Neutrophil (primary cell): ENCODE data around the gene SLC23A3.

Experiments
- H3K27ac ChIP-seq: fragments of 200-600 bp; sonication (generic); 2 replicates; pipeline ENCODE4 v1.5.1; 2016; ENCODE audit warnings: mild to moderate bottlenecking, moderate library complexity
- H3K27me3 ChIP-seq: fragments of 200-600 bp; sonication (generic); 2 replicates; pipeline ENCODE4 v1.6.0; 2016; ENCODE audit warnings: mild to moderate bottlenecking
- H3K36me3 ChIP-seq: fragments of 200-600 bp; sonication (generic); 2 replicates; pipeline ENCODE4 v1.5.1; 2017
- H3K4me1 ChIP-seq, 2 experiments: fragments of 200-600 bp in 1 of 2; sonication (generic) in 1 of 2; 1 replicate in 1 of 2; 2 replicates in 1 of 2; pipeline versions ENCODE4 v1.5.1 to v1.6.1; 2013 to 2016; ENCODE audit warnings: low read depth in 1 of 2, low read length in 1 of 2, mild to moderate bottlenecking in 1 of 2, moderate library complexity in 1 of 2; ENCODE audit not compliant: control insufficient read depth in 1 of 2, insufficient read depth in 1 of 2
- H3K4me3 ChIP-seq, 2 experiments: fragments of 200-600 bp in 1 of 2; sonication (generic) in 1 of 2; 1 replicate in 1 of 2; 2 replicates in 1 of 2; pipeline ENCODE4 v1.5.1; 2013 to 2016; ENCODE audit warnings: low read depth in 1 of 2, low read length in 1 of 2, mild to moderate bottlenecking in 1 of 2, moderate library complexity in 1 of 2
- H3K9me3 ChIP-seq: fragments of 200-600 bp; sonication (generic); 2 replicates; pipeline ENCODE4 v1.5.1; 2016
- TF ChIP-seq, protein P1 (sequence below): fragments of 200-600 bp; sonication (generic); IDR thresholded peaks from 2 replicates; pipeline ENCODE4 v1.5.1; 2016; ENCODE audit warnings: antibody characterized with exemption

SLC23A3 gene

DNA sequence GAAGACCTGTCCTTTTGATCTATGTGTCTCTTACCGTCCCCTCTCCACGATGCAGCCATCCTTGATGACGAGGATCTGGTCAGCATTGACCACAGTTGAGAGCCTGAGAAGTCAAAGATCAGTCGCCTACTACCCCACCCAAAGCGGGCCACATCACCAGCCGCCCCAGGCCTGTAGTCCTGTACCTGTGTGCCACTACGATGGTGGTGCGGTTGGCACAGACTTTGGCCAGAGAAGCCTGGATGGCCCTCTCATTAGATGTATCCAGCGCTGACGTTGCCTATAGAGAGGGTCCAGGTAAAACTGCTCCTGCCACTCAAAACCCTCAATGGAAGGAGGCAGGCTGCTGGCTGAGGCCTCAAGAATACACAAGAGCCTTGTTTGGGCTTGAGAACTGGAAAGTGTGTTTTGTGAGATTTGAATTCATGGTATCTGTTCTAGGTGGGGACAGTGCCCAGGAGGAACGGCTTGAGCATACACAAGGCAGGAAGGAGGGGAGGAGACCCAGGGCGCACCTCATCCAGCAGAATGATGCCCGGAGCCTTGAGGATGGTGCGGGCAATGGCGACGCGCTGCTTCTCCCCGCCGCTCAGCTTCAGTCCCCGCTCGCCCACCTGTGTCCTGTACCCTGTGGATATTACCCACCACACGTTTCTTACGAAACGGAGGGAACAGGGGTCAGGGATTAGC, 40.5 kb upstream of the SLC23A3 start:
- Histone ChIP-seq H3K27me3 (peaks cover under 1% of the 10 kb centered on the region), H3K9me3 (no peaks in the 10 kb centered on the region), H3K4me3 (no peak overlapping the region), H3K36me3 (peaks cover 50% of the 10 kb centered on the region), H3K4me1 (peaks cover 54 to 64% of the 10 kb centered on the region in 2 experiments), H3K27ac (peak overlapping the region; percentile 45)
- TF ChIP-seq, protein P1, sequence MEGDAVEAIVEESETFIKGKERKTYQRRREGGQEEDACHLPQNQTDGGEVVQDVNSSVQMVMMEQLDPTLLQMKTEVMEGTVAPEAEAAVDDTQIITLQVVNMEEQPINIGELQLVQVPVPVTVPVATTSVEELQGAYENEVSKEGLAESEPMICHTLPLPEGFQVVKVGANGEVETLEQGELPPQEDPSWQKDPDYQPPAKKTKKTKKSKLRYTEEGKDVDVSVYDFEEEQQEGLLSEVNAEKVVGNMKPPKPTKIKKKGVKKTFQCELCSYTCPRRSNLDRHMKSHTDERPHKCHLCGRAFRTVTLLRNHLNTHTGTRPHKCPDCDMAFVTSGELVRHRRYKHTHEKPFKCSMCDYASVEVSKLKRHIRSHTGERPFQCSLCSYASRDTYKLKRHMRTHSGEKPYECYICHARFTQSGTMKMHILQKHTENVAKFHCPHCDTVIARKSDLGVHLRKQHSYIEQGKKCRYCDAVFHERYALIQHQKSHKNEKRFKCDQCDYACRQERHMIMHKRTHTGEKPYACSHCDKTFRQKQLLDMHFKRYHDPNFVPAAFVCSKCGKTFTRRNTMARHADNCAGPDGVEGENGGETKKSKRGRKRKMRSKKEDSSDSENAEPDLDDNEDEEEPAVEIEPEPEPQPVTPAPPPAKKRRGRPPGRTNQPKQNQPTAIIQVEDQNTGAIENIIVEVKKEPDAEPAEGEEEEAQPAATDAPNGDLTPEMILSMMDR = no peak

DNA sequence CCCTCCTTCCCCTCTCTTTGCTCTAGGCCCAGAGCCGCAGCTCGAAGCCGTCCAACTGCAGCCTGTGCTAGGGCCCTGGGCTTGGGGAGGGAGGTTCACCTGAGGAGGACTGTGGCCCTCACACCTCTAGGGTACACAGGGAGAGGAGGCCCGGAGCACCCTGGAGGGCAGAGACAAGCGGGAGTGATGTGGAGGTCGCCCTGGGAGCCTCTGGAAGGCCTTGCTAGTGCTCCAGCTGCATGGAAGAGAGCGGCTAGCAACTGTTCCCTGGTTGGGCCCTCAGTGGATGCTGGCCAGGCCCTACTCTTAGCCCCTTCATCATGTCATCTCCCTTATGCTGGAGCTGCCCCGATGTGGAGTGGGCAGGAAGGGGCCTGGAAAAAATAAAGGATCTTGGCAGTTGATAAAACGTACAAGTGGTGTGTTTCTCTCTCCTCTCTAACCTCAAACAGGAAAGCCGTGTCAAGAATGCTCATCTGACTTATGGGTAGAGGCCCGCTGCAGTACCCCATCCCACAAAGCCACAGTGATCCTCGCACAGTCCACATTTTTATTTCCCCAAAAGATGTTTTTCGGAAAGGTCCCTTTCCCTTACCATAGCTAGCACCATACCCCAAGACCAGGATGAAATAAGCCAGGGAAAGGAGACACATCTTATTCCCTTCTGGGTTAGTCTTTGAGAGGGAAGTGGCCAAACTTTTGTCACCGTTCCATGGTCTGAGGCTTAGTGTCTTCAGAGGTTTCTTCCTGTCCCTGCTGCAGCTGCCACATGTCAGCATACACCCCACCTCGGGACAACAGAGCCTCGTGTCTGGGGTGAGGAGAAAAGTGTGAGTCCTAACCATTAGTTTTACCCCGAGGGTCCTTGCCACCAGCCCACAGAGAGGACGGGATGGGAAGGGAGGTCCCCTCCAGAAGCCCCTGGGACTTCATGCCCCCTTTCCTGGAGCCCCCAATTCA, 39.7 kb upstream of the SLC23A3 start:
- H3K27ac ChIP-seq = peak overlapping the region; percentile 45
- no peak overlapping the region for H3K4me3 ChIP-seq
- no peaks in the 10 kb centered on the region for H3K27me3 ChIP-seq
- H3K36me3 ChIP-seq = peaks cover 44% of the 10 kb centered on the region
- peaks cover 54 to 64% of the 10 kb centered on the region in 2 experiments for H3K4me1 ChIP-seq
- TF ChIP-seq, protein P1 = no peak
- no peaks in the 10 kb centered on the region for H3K9me3 ChIP-seq

DNA sequence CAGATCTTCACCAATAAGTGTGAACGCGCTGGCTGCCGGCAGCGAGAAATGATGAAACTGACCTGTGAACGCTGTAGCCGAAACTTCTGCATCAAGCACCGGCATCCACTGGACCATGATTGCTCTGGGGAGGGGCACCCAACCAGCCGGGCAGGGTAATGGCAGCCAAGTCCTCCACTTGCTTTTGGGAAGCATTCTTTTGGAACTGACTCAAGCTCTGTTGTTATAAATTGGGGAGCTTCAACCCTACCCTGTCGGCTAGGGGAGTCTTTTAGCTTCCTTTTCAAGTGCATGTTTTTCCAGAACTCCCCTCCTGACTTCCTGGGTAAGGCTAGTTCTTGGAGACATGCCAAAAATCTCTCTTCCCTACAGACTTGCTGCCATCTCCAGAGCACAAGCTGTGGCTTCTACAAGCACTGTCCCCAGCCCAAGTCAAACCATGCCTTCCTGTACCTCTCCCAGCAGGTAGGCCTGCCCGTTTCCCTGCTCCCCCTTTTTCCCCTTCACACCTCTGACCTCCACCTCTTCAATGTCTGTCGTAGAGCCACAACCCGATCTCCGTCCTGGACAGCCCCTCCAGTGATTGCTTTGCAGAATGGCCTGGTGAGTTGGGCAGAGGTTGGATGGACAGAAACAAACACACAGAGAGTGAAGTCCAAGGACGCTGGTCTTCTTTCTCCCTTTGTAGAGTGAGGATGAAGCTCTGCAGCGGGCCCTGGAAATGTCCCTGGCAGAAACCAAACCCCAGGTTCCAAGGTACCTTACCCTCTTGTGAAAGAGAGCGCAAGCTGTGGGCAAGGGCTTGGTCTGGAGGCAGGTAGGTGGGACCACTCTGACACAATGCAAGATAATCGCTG, 38.3 kb upstream of the SLC23A3 start:
- Histone ChIP-seq H3K36me3 (peaks cover 36% of the 10 kb centered on the region), H3K27me3 (no peaks in the 10 kb centered on the region), H3K4me1 (peaks cover 54 to 59% of the 10 kb centered on the region in 2 experiments), H3K27ac (peak overlapping the region; percentile 96), H3K4me3 (peak overlapping the region; percentile 93 to 95), H3K9me3 (no peaks in the 10 kb centered on the region)
- TF ChIP-seq, protein P1 = no peak

DNA sequence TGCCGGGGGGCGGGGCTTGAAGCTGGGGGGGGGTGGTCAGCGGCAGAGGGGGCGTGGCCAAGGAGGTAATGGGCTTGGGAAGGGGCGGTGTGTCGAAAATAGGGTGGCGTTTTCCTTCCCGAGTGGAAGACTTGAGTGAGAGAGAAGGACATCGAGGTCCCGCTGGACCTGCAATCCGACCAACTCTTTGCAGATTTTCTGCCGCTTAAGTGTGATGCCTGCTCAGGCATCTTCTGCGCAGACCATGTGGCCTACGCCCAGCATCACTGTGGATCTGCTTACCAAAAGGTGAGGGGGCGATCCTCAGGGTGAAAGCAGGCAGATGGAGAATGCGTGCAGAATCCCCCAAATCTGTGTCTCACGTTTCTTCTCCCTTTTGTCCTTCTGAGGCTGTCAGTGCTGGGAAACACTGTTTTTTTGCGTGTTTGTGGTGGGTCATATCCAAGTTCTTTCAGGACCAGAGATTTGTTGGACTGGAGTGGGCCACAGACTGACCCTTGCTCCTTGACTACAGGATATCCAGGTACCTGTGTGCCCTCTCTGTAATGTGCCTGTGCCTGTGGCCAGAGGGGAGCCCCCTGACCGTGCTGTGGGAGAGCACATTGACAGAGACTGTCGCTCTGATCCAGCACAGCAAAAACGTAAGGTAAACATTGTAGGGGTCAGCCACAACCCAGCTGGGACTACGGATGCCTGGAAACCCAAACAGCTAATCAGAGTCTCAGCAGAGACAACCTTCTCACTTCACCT, 37.5 kb upstream of the SLC23A3 start:
- H3K27ac ChIP-seq = peak overlapping the region; percentile 96

More for the DNA sequence above, 37.5 kb upstream of the SLC23A3 start:
- TF ChIP-seq, protein P1 = no peak
- Histone ChIP-seq H3K9me3 (no peaks in the 10 kb centered on the region), H3K4me1 (peaks cover 54 to 59% of the 10 kb centered on the region in 2 experiments), H3K4me3 (peak overlapping the region; percentile 93 to 95), H3K27me3 (no peaks in the 10 kb centered on the region), H3K36me3 (peaks cover 30% of the 10 kb centered on the region)
